HG02623 (cell line): ENCODE data around the gene SMG5.
A peak's percentile ranks its signal among the peaks of the same experiment; 100 is the strongest.
"Not testable (repeated sequence)": the region's sequence is repeated elsewhere in the genome, so short reads cannot be mapped to it uniquely, and the experiment has no call there.

Experiments
- ATAC-seq: cut with Tn5 transposase; IDR thresholded peaks from one replicate; pipeline ENCODE4 v1.9.1; 2021; ENCODE audit warnings: moderate library complexity; ENCODE audit not compliant: unreplicated experiment

Gene SMG5

GRCh38 chr1:156245451-156246232, 37.0 kb downstream of the SMG5 start:
- ATAC-seq: no peak

- ATAC-seq: no peak
Observed at GRCh38 chr1:156244712-156245111, 37.9 kb downstream of the SMG5 start.

- no peak for ATAC-seq
Observed at GRCh38 chr1:156244126-156244525, 38.5 kb downstream of the SMG5 start.

GRCh38 chr1:156242738-156243137, 39.9 kb downstream of the SMG5 start:
- no peak for ATAC-seq

- ATAC-seq: no peak
Observed at GRCh38 chr1:156241926-156242325, 40.7 kb downstream of the SMG5 start, which contains the start of gene BGLAP. BGLAP (plus strand) TSS chr1:156242184; CDS start chr1:156242232, 48 bp downstream.

GRCh38 chr1:156241311-156241811, 41.3 kb downstream of the SMG5 start:
- no peak for ATAC-seq

GRCh38 chr1:156238248-156238647, 44.4 kb downstream of the SMG5 start:
- no peak for ATAC-seq

- ATAC-seq: no peak
Observed at GRCh38 chr1:156236164-156236563, 46.5 kb downstream of the SMG5 start.

- ATAC-seq: no peak
Observed at GRCh38 chr1:156233426-156234127, 49.0 kb downstream of the SMG5 start.

GRCh38 chr1:156232201-156232894, 50.3 kb downstream of the SMG5 start:
- ATAC-seq: no peak

GRCh38 chr1:156230473-156230837, 52.2 kb downstream of the SMG5 start:
- ATAC-seq: no peak

- no peak for ATAC-seq
Observed at GRCh38 chr1:156229809-156230472, 52.7 kb downstream of the SMG5 start.

GRCh38 chr1:156228501-156228900, 54.1 kb downstream of the SMG5 start:
- ATAC-seq: no peak

GRCh38 chr1:156226782-156227181, 55.8 kb downstream of the SMG5 start:
- ATAC-seq: no peak

GRCh38 chr1:156226116-156226538, 56.5 kb downstream of the SMG5 start:
- ATAC-seq: peak; percentile 76

- ATAC-seq: no peak
Observed at GRCh38 chr1:156225677-156226014, 57.0 kb downstream of the SMG5 start.

- no peak for ATAC-seq
Observed at GRCh38 chr1:156221986-156222692, 60.5 kb downstream of the SMG5 start.

- ATAC-seq: no peak
Observed at GRCh38 chr1:156220226-156220625, 62.4 kb downstream of the SMG5 start.

GRCh38 chr1:156217871-156218270, 64.8 kb downstream of the SMG5 start:
- ATAC-seq: no peak

- ATAC-seq: not testable (repeated sequence)
Observed at GRCh38 chr1:156216361-156217086, 66.1 kb downstream of the SMG5 start.
